IMR-90 (cell line): Measurements from ENCODE around the gene DLGAP4. TPM values are rescaled to one million over a fixed set of nuclear protein-coding genes. Genes with fewer than 3 reads are reported as not detected.

Source experiments
- ATAC-seq: fragments of 200-7000 bp; cut with Tn5 transposase; 2 replicates; pipeline ENCODE4 v1.9.1; 2020; ENCODE audit warnings: low read depth, mild to moderate bottlenecking, moderate library complexity
- BruUV-seq: library from RNA; stranded (reverse); fragments of 400-500 nt; replicated peaks from 2 replicates; lab custom pipeline; 2021; lab: Mats Ljungman, UMichigan
- CTCF ChIA-PET: fragments of 300-600 bp; formaldehyde crosslinking; extraction: SDS; loops from one replicate; lab custom pipeline; 2021; ENCODE audit warnings: antibody characterized with exemption; lab: Yijun Ruan, JAX
- POLR2A ChIA-PET: fragments of 300-600 bp; sonication (Branson Sonifier 250); formaldehyde crosslinking; loops from one replicate; lab custom pipeline; 2022; ENCODE audit warnings: antibody characterized with exemption; ENCODE audit not compliant: unreplicated experiment; lab: Charles Lee
- DNase-seq: peaks from one replicate; pipeline ENCODE4 v3.0.0; 2013
- H2AFZ ChIP-seq: replicated peaks from 2 replicates; pipeline ENCODE3; 2013; ENCODE audit warnings: low read length, mild to moderate bottlenecking; ENCODE audit not compliant: poor library complexity
- H2AK5ac ChIP-seq: 2 replicates; pipeline ENCODE4 v1.6.1; 2013; ENCODE audit warnings: low read depth, low read length, inconsistent platforms
- H2AK9ac ChIP-seq: replicated peaks from 2 replicates; pipeline ENCODE3; 2013; ENCODE audit warnings: mild to moderate bottlenecking, low read depth, low read length, moderate library complexity; ENCODE audit not compliant: poor library complexity
- H2BK120ac ChIP-seq: 2 replicates; pipeline ENCODE4 v1.6.1; 2013; ENCODE audit warnings: low read depth, low read length, inconsistent platforms
- H2BK15ac ChIP-seq: 3 replicates; pipeline ENCODE4 v1.6.1; 2013; ENCODE audit warnings: low read depth, low read length, inconsistent platforms
- H2BK20ac ChIP-seq: 2 replicates; pipeline ENCODE4 v1.6.1; 2013; ENCODE audit warnings: low read depth, mild to moderate bottlenecking, inconsistent platforms, low read length, moderate library complexity
- H2BK5ac ChIP-seq: 2 replicates; pipeline ENCODE4 v1.6.1; 2013; ENCODE audit warnings: mild to moderate bottlenecking, low read depth, low read length, inconsistent platforms; ENCODE audit not compliant: poor library complexity, severe bottlenecking
- H3K14ac ChIP-seq: replicated peaks from 2 replicates; pipeline ENCODE4 v1.6.1; 2013; ENCODE audit warnings: low read depth, low read length, inconsistent platforms
- H3K18ac ChIP-seq: 2 replicates; pipeline ENCODE4 v1.6.1; 2013; ENCODE audit warnings: low read depth, low read length, control low read depth
- H3K23ac ChIP-seq: 2 replicates; pipeline ENCODE4 v1.6.1; 2013; ENCODE audit warnings: low read depth, low read length, inconsistent platforms
- H3K27ac ChIP-seq: 2 replicates; pipeline ENCODE4 v1.5.1; 2013; ENCODE audit warnings: mild to moderate bottlenecking, control low read depth, low read length; ENCODE audit not compliant: insufficient read depth
- H3K27me3 ChIP-seq: 2 replicates; pipeline ENCODE4 v1.6.1; 2013; ENCODE audit warnings: low read length; ENCODE audit not compliant: control insufficient read depth, insufficient read depth
- H3K36me3 ChIP-seq: 2 replicates; pipeline ENCODE4 v1.6.1; 2013; ENCODE audit warnings: low read length, mixed read lengths; ENCODE audit not compliant: control insufficient read depth, insufficient read depth
- H3K4ac ChIP-seq: 2 replicates; pipeline ENCODE4 v1.6.1; 2013; ENCODE audit warnings: low read depth, low read length, inconsistent platforms
- H3K4me1 ChIP-seq: 2 replicates; pipeline ENCODE4 v1.6.1; 2013; ENCODE audit warnings: low read length, mixed read lengths; ENCODE audit not compliant: control insufficient read depth, insufficient read depth
- H3K4me2 ChIP-seq: 2 replicates; pipeline ENCODE4 v1.6.1; 2013; ENCODE audit warnings: low read depth, mild to moderate bottlenecking, control low read depth, low read length, moderate library complexity
- H3K4me3 ChIP-seq: 2 replicates; pipeline ENCODE4 v1.5.1; 2013; ENCODE audit warnings: low read depth, mild to moderate bottlenecking, control low read depth, low read length, moderate library complexity; ENCODE audit not compliant: insufficient read depth
- H3K56ac ChIP-seq: 2 replicates; pipeline ENCODE4 v1.6.1; 2013; ENCODE audit warnings: low read length, inconsistent platforms; ENCODE audit not compliant: insufficient read depth; ENCODE audit errors: extremely low read depth
- H3K79me1 ChIP-seq, 2 experiments: 2 replicates each; pipeline ENCODE4 v1.6.1; 2013; ENCODE audit warnings: low read length in 2 of 2, inconsistent platforms in 1 of 2, low read depth in 1 of 2
- H3K9ac ChIP-seq: 2 replicates; pipeline ENCODE4 v1.6.1; 2013; ENCODE audit warnings: low read depth, low read length, control low read depth
- H3K9me1 ChIP-seq: 2 replicates; pipeline ENCODE4 v1.6.1; 2013; ENCODE audit warnings: low read length, inconsistent platforms; ENCODE audit not compliant: insufficient read depth
- H3K9me3 ChIP-seq: 2 replicates; pipeline ENCODE4 v1.6.1; 2013; ENCODE audit warnings: low read length; ENCODE audit not compliant: control insufficient read depth, insufficient read depth
- H4K20me1 ChIP-seq: 2 replicates; pipeline ENCODE4 v1.6.1; 2013; ENCODE audit warnings: low read length, inconsistent platforms; ENCODE audit not compliant: insufficient read depth
- H4K5ac ChIP-seq: 2 replicates; pipeline ENCODE4 v1.6.1; 2013; ENCODE audit warnings: mild to moderate bottlenecking, low read depth, low read length, control low read depth
- H4K8ac ChIP-seq, 2 experiments: 2 replicates each; pipeline ENCODE4 v1.6.1; 2013; ENCODE audit warnings: low read depth in 2 of 2, low read length in 2 of 2, control low read depth in 1 of 2, inconsistent platforms in 1 of 2
- H4K91ac ChIP-seq: 2 replicates; pipeline ENCODE4 v1.6.1; 2013; ENCODE audit warnings: low read depth, low read length, inconsistent platforms; ENCODE audit not compliant: insufficient read depth
- BHLHE40 ChIP-seq: fragments of 150-350 bp; IDR thresholded peaks from 2 replicates; pipeline ENCODE4 v1.6.1; 2016; ENCODE audit warnings: mild to moderate bottlenecking, low read depth, low read length
- CEBPB ChIP-seq: IDR thresholded peaks from 2 replicates; pipeline ENCODE4 v1.6.1; 2012; ENCODE audit warnings: low read depth, low read length, improper control_type of control experiment
- MXI1 ChIP-seq: IDR thresholded peaks from 2 replicates; pipeline ENCODE4 v1.6.1; 2012; ENCODE audit warnings: low read depth, mild to moderate bottlenecking, low read length, moderate library complexity, borderline replicate concordance
- NFE2L2 ChIP-seq: fragments of 150-350 bp; IDR thresholded peaks from 2 replicates; pipeline ENCODE4 v1.6.1; 2016; ENCODE audit warnings: low read depth, mild to moderate bottlenecking, low read length
- RCOR1 ChIP-seq: IDR thresholded peaks from 2 replicates; pipeline ENCODE4 v1.6.1; 2012; ENCODE audit warnings: mild to moderate bottlenecking, low read length, improper control_type of control experiment; ENCODE audit not compliant: insufficient replicate concordance
- SMC3 ChIP-seq: fragments of 150-350 bp; IDR thresholded peaks from 2 replicates; pipeline ENCODE4 v1.6.1; 2016; ENCODE audit warnings: low read depth, mild to moderate bottlenecking, antibody characterized with exemption, low read length, moderate library complexity
- WGBS, 2 experiments: methylation state at CpG; one replicate each; pipeline versions ENCODE4 v1.1.5 to v1.1.7; 2013; ENCODE audit warnings: missing lambda C conversion rate in 2 of 2; ENCODE audit not compliant: insufficient read length in 1 of 2; ENCODE audit errors: extremely low coverage in 2 of 2; 5-methylcytosine and 5-hydroxymethylcytosine counted together
- dilution Hi-C: fragments of 300-500 bp; cut with HindIII; formaldehyde crosslinking; loops from one replicate; pipeline ENCODE4 v1.14.3; 2018; ENCODE audit warnings: low sequenced_read_pairs; ENCODE audit not compliant: unreplicated experiment
- in situ Hi-C: fragments of 300-500 bp; cut with MboI; formaldehyde crosslinking; loops from 3 replicates; pipeline ENCODE4 v1.14.3; 2019; ENCODE audit warnings: low sequenced_read_pairs, inconsistent platforms, mixed read lengths
- intact Hi-C: fragments of 100-400 bp; cut with micrococcal nuclease; formaldehyde crosslinking; loops from 2 replicates; pipeline ENCODE4 v1.10.0; 2022
- polyA plus RNA-seq, 3 experiments: library from polyadenylated mRNA; depleted of rRNA; stranded (reverse); fragments of >200 nt; gene quantifications; 2 replicates each; pipeline ENCODE4 v1.2.3, GENCODE V29; 2012; ENCODE audit warnings: low replicate concordance in 1 of 3
- total RNA-seq: library from RNA; depleted of rRNA; stranded (reverse); fragments of >200 nt; gene quantifications from 2 replicates; pipeline ENCODE4 v1.2.3, GENCODE V29; 2012

The DLGAP4 gene
- total and polyA plus RNA-seq, 2 of the 4 experiments (the other 2 are of a cell fraction), result 32.3 to 73.2 TPM

DNA sequence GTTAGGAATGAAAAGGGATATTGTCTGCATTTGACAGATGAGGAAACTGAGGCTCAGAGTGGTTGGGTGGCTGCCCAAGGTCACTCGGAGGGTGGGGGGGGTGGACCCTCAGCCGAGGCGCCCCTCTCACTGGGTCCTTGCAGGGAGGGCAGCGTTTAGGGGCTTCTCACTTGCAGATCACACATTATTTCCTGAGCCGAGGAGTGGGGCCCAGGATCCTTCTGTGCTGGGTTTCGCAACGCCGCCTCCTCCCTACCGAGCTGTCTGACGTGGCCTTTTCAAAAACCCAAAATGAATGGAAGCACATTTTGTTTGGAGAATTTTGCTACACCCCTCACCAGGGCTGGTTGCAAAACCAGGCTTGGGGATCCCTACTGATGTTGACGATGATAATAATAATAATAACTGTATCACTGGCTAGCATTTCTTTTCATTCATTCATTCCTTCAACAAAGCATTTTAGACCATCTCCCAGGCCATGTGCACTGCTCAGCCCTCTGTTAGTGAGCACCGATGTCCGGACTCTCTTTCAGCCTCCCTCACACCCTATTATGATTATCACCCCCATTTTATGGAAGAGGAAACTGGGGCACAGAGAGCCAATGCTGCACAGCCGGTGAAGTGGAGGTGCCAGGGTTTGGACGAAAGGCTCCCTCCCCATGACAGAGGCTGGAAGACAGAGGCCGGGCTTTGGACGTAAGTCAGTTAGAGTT lies 5.2 kb downstream of the DLGAP4 start:
- H4K20me1 ChIP-seq, result no peaks in the 10 kb centered on the region; the same call in 1 of the 2 replicates
- no peak overlapping the region for H4K5ac ChIP-seq
- H3K27ac ChIP-seq, result no peak overlapping the region
- DNase-seq (no peak), ATAC-seq (no peak; the same call in 1 of the 2 replicates)
- H2AK5ac ChIP-seq, result no peak overlapping the region
- H4K91ac ChIP-seq, result no peak overlapping the region
- in situ Hi-C loops (no loop called here), intact Hi-C loops (no loop called here), dilution Hi-C loops (no loop called here)
- no peak overlapping the region for H3K23ac ChIP-seq
- no peak overlapping the region for H2AFZ ChIP-seq
- no peak overlapping the region for H2BK20ac ChIP-seq
- H3K4me2 ChIP-seq, result no peak overlapping the region
- H2BK5ac ChIP-seq, result no peak overlapping the region
- H3K9me3 ChIP-seq, result no peaks in the 10 kb centered on the region
- peaks cover 6% of the 10 kb centered on the region for H3K9me1 ChIP-seq
- H3K18ac ChIP-seq, result no peak overlapping the region
- ChIA-PET CTCF (no interaction called here), POLR2A (no interaction called here)
- H2BK15ac ChIP-seq, result no peak overlapping the region
- no peak overlapping the region for H3K56ac ChIP-seq
- BruUV-seq, result no TSS peak
- H2AK9ac ChIP-seq, result no peak overlapping the region
- TF ChIP-seq SMC3 (no peak), CEBPB (peak; percentile 67), RCOR1 (no peak), BHLHE40 (no peak), MXI1 (no peak), NFE2L2 (no peak)
- no peak overlapping the region for H3K4ac ChIP-seq
- no peaks in the 10 kb centered on the region for H3K79me1 ChIP-seq
- no peak overlapping the region for H2BK120ac ChIP-seq
- no peak overlapping the region for H3K9ac ChIP-seq
- H3K4me3 ChIP-seq, result no peak overlapping the region
- no CpG with 5 or more reads among the region's 17 CpGs for WGBS, 2 experiments
- H3K14ac ChIP-seq, result no peak overlapping the region
- H3K4me1 ChIP-seq, result no peaks in the 10 kb centered on the region
- peaks cover 64% of the 10 kb centered on the region for H3K27me3 ChIP-seq
- no peak overlapping the region for H4K8ac ChIP-seq
- H3K36me3 ChIP-seq, result no peaks in the 10 kb centered on the region
